Panc1 (cell line): ENCODE data around the gene ACER1. TPM values are rescaled to one million over a fixed set of nuclear protein-coding genes. Genes with fewer than 3 reads are reported as not detected.
A peak's percentile ranks its signal among the peaks of the same experiment; 100 is the strongest.

Experiments
- ATAC-seq: fragments of 200-7000 bp; cut with Tn5 transposase; 2 replicates; pipeline ENCODE4 v1.9.1; 2020; ENCODE audit warnings: mild to moderate bottlenecking, moderate library complexity
- BruUV-seq: library from RNA; stranded (reverse); fragments of 400-500 nt; replicated peaks from 2 replicates; lab custom pipeline; 2021; lab: Mats Ljungman, UMichigan
- CTCF ChIA-PET: fragments of 300-600 bp; sonication (Branson Sonifier 250); formaldehyde crosslinking; loops from one replicate; lab custom pipeline; 2022; ENCODE audit warnings: antibody characterized with exemption; lab: Charles Lee
- POLR2A ChIA-PET: fragments of 300-600 bp; sonication (Branson Sonifier 250); formaldehyde crosslinking; loops from one replicate; lab custom pipeline; 2022; ENCODE audit warnings: antibody characterized with exemption; lab: Charles Lee
- DNase-seq: peaks from one replicate; pipeline ENCODE4 v3.0.0-alpha.2; 2010; ENCODE audit warnings: low read depth, low spot score
- H3K27ac ChIP-seq: 2 replicates; pipeline ENCODE4 v1.5.1; 2011; ENCODE audit warnings: mild to moderate bottlenecking, low read length, inconsistent platforms
- H3K27me3 ChIP-seq: fragments of 200-500 bp; sonication (Bioruptor generic); 2 replicates; pipeline ENCODE4 v1.6.0; 2014; ENCODE audit warnings: low read length, inconsistent platforms; ENCODE audit not compliant: control insufficient read depth, insufficient read depth
- H3K36me3 ChIP-seq: fragments of 200-500 bp; sonication (Bioruptor generic); 2 replicates; pipeline ENCODE4 v1.5.1; 2014; ENCODE audit warnings: inconsistent platforms, mild to moderate bottlenecking, low read length, moderate library complexity; ENCODE audit not compliant: control insufficient read depth, insufficient read depth
- H3K4me1 ChIP-seq: 2 replicates; pipeline ENCODE4 v1.5.1; 2011; ENCODE audit warnings: inconsistent platforms, mild to moderate bottlenecking, low read length, moderate library complexity; ENCODE audit not compliant: control insufficient read depth, insufficient read depth
- H3K4me3 ChIP-seq, 2 experiments: 2 replicates each; pipeline ENCODE4 v1.5.1; 2011 to 2012; ENCODE audit warnings: low read depth in 2 of 2, low read length in 2 of 2, mild to moderate bottlenecking in 2 of 2, inconsistent platforms in 1 of 2, moderate library complexity in 1 of 2
- H3K9me3 ChIP-seq: fragments of 200-500 bp; sonication (Bioruptor generic); 2 replicates; pipeline ENCODE4 v1.5.1; 2014; ENCODE audit warnings: low read depth, mild to moderate bottlenecking, inconsistent platforms, low read length, moderate library complexity; ENCODE audit not compliant: control insufficient read depth, insufficient read depth
- POLR2AphosphoS5 ChIP-seq: IDR thresholded peaks from 2 replicates; pipeline ENCODE4 v1.6.1; 2012; ENCODE audit warnings: mild to moderate bottlenecking, low read depth, low read length, moderate library complexity
- SIN3A ChIP-seq: IDR thresholded peaks from 2 replicates; pipeline ENCODE4 v1.6.1; 2012; ENCODE audit warnings: low read depth, mild to moderate bottlenecking, low read length, moderate library complexity, borderline replicate concordance; ENCODE audit not compliant: insufficient read depth
- TCF7L2 ChIP-seq: IDR thresholded peaks from 2 replicates; pipeline ENCODE4 v1.6.1; 2011; ENCODE audit warnings: mild to moderate bottlenecking, low read depth, low read length, inconsistent platforms
- in situ Hi-C: cut with HindIII; loops from 2 replicates; pipeline ENCODE4 v1.10.0; 2016; ENCODE audit warnings: low sequenced_read_pairs, low pct_unique_long_range_greater_than_20kb
- intact Hi-C: fragments of 100-400 bp; cut with micrococcal nuclease; formaldehyde crosslinking; loops from one replicate; pipeline ENCODE4 v1.10.0; 2022; ENCODE audit not compliant: unreplicated experiment
- total RNA-seq: library from RNA; stranded (reverse); gene quantifications from one replicate; pipeline ENCODE4 v1.2.1, GENCODE V29; 2021; ENCODE audit not compliant: unreplicated experiment
- TF ChIP-seq, protein P1 (sequence below), 2 experiments: IDR thresholded peaks; 2 replicates each; pipeline ENCODE4 v1.6.1; 2011 to 2012; ENCODE audit warnings: low read depth in 2 of 2, control low read depth in 1 of 2, low read length in 1 of 2, mild to moderate bottlenecking in 1 of 2, moderate library complexity in 1 of 2; ENCODE audit not compliant: insufficient read depth in 1 of 2
- TF ChIP-seq, protein P2 (sequence below): fragments of 450-650 bp; IDR thresholded peaks from 2 replicates; pipeline ENCODE4 v1.5.1; 2017; ENCODE audit warnings: mild to moderate bottlenecking

The ACER1 gene
- total RNA-seq, 1 experiment from 2014 or later: not detected

DNA sequence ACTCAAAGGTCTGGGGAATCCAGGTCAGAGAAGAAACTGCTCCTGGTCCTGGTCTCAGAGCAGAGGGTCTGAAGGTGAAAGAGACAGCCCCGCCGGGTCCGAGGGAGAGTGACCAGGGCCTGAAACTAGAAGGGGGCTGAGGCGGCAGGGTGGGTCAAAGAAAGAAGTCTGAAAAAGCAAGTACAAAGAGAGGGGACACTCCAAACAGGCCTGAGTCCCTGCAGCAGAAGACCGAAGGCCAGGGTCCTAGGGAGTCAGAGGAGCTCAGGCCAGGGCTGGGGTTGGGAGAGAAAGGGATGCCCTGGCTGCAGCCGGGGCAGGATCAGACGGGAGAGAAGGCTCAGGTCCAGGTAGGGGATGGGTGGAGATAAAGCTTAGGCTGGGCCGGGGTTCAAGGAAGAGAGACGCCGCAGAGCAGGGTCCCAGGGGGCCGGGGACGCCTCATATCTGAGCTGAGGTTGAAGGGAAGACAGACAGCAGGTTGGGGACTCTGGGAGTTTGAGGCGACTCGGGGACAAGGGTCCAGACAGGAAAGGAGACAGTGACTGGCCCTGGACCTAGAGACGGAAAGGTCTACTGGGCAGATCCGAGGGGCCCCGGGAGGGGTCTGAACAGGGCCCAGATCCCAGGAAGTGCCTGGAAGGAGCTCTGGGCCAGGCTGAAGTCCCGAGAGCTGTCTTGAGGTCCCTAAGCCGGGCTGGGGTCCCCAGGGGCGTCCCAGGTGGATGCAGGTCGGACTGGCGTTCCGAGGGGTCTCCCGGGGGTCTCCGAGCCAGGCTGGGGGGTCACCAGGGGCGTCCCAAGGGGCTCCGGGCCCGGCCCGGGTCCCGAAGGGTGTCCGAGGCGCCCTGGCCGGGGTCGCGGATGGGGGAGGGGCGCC lies 54.4 kb downstream of the ACER1 start:
- POLR2A ChIA-PET: no interaction called here
- H3K36me3 ChIP-seq: no peaks in the 10 kb centered on the region; the same call in 1 of the 2 replicates
- H3K4me3 ChIP-seq: peak overlapping the region; percentile 81 to 82
- BruUV-seq: no TSS peak
- no peak for TF ChIP-seq POLR2AphosphoS5
- TF ChIP-seq TCF7L2: no peak
- no peak for TF ChIP-seq SIN3A
- CTCF ChIA-PET: no interaction called here
- intact Hi-C loops: no loop called here
- in situ Hi-C loops: no loop called here
- ATAC-seq: no peak
- H3K9me3 ChIP-seq: no peaks in the 10 kb centered on the region
- DNase-seq: no peak
- H3K4me1 ChIP-seq: peaks cover 13% of the 10 kb centered on the region
- H3K27ac ChIP-seq: peak overlapping the region; percentile 78
- no peaks in the 10 kb centered on the region for H3K27me3 ChIP-seq

DNA sequence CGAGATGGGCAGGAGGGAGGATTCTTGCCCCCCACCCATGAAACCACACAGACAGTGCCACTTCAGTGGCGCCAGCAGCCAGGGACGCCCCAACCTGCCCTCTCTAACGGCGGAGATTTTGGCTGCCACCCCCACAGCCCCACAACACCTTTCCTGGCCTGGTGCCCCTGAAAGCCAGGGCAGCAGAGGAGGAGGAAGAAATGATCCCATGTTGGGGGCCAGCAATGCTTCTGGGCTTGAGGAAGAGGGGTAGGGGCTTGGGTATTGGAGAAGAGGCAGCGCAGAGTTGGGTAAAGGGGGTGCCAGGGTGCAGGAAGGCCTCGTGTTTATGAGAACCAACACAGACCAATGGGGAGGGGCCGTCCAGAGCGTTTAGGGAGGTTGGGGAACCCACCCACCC lies 55.4 kb downstream of the ACER1 start:
- intact Hi-C loops: no loop called here
- BruUV-seq: no TSS peak
- Histone ChIP-seq H3K4me3 (peak overlapping the region; percentile 81 to 82), H3K9me3 (no peaks in the 10 kb centered on the region), H3K27ac (no peak overlapping the region), H3K27me3 (no peaks in the 10 kb centered on the region), H3K4me1 (peaks cover 20% of the 10 kb centered on the region), H3K36me3 (no peaks in the 10 kb centered on the region; the same call in 1 of the 2 replicates)
- ATAC-seq (no peak), DNase-seq (no peak)
- ChIA-PET CTCF (no interaction called here), POLR2A (no interaction called here)
- in situ Hi-C loops: no loop called here
- TF ChIP-seq, protein P1, sequence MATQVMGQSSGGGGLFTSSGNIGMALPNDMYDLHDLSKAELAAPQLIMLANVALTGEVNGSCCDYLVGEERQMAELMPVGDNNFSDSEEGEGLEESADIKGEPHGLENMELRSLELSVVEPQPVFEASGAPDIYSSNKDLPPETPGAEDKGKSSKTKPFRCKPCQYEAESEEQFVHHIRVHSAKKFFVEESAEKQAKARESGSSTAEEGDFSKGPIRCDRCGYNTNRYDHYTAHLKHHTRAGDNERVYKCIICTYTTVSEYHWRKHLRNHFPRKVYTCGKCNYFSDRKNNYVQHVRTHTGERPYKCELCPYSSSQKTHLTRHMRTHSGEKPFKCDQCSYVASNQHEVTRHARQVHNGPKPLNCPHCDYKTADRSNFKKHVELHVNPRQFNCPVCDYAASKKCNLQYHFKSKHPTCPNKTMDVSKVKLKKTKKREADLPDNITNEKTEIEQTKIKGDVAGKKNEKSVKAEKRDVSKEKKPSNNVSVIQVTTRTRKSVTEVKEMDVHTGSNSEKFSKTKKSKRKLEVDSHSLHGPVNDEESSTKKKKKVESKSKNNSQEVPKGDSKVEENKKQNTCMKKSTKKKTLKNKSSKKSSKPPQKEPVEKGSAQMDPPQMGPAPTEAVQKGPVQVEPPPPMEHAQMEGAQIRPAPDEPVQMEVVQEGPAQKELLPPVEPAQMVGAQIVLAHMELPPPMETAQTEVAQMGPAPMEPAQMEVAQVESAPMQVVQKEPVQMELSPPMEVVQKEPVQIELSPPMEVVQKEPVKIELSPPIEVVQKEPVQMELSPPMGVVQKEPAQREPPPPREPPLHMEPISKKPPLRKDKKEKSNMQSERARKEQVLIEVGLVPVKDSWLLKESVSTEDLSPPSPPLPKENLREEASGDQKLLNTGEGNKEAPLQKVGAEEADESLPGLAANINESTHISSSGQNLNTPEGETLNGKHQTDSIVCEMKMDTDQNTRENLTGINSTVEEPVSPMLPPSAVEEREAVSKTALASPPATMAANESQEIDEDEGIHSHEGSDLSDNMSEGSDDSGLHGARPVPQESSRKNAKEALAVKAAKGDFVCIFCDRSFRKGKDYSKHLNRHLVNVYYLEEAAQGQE (IDR thresholded peaks at IDR 0.05; ENCODE audit: insufficient read depth in 1 of 2, low read depth in 2 of 2, low read length in 1 of 2): no peak
- TF ChIP-seq TCF7L2 (no peak), POLR2AphosphoS5 (no peak), SIN3A (no peak)
- TF ChIP-seq, protein P2, sequence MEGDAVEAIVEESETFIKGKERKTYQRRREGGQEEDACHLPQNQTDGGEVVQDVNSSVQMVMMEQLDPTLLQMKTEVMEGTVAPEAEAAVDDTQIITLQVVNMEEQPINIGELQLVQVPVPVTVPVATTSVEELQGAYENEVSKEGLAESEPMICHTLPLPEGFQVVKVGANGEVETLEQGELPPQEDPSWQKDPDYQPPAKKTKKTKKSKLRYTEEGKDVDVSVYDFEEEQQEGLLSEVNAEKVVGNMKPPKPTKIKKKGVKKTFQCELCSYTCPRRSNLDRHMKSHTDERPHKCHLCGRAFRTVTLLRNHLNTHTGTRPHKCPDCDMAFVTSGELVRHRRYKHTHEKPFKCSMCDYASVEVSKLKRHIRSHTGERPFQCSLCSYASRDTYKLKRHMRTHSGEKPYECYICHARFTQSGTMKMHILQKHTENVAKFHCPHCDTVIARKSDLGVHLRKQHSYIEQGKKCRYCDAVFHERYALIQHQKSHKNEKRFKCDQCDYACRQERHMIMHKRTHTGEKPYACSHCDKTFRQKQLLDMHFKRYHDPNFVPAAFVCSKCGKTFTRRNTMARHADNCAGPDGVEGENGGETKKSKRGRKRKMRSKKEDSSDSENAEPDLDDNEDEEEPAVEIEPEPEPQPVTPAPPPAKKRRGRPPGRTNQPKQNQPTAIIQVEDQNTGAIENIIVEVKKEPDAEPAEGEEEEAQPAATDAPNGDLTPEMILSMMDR: no peak

DNA sequence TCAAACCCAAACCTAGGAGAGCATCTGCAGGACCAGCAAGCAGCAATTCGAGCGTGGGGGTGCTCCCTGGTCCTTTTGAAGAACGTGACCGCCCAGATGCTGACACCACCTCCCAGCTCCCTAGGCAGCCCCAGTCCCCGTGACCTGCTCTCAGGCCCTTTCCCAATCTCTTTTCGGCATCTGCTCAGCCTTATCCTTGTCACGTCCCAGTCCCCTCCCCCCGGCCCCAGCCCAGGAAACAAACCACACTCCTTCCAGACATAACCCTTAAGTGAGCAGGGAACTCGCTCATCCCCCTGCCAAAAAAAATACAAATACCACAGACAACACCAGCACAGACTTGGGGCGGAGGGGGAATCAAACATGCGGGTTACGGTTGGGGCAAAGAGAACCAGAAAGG lies 57.0 kb downstream of the ACER1 start:
- DNase-seq (no peak), ATAC-seq (no peak)
- ChIA-PET POLR2A (interaction anchor here (0.6 kb wide), 1 partner anchor 50 kb away, joined by 3 read pairs; no protein-coding TSS in a partner anchor), CTCF (no interaction called here)
- in situ Hi-C loops: no loop called here
- H3K4me3 ChIP-seq: no peak overlapping the region
- BruUV-seq: TSS peak; percentile 61
- intact Hi-C loops: no loop called here
- H3K27me3 ChIP-seq: no peaks in the 10 kb centered on the region
- no peak for TF ChIP-seq TCF7L2
- TF ChIP-seq, protein P2: no peak
- TF ChIP-seq, protein P1 (IDR thresholded peaks at IDR 0.05; ENCODE audit: insufficient read depth in 1 of 2, low read depth in 2 of 2, low read length in 1 of 2): no peak
- no peak for TF ChIP-seq SIN3A
- no peak for TF ChIP-seq POLR2AphosphoS5
- H3K9me3 ChIP-seq: no peaks in the 10 kb centered on the region
- no peaks in the 10 kb centered on the region; the same call in 1 of the 2 replicates for H3K36me3 ChIP-seq
- H3K27ac ChIP-seq: no peak overlapping the region
- H3K4me1 ChIP-seq: peaks cover 20% of the 10 kb centered on the region
